GM21528 (cell line): ENCODE results near the gene AP1S1.
"Not testable (repeated sequence)": the region's sequence is repeated elsewhere in the genome, so short reads cannot be mapped to it uniquely, and the experiment has no call there.

Experiments used
- ATAC-seq: cut with Tn5 transposase; IDR thresholded peaks from one replicate; pipeline ENCODE4 v1.9.1; 2021; ENCODE audit warnings: mild to moderate bottlenecking, moderate library complexity; ENCODE audit not compliant: unreplicated experiment, low FRiP score

The AP1S1 gene

DNA sequence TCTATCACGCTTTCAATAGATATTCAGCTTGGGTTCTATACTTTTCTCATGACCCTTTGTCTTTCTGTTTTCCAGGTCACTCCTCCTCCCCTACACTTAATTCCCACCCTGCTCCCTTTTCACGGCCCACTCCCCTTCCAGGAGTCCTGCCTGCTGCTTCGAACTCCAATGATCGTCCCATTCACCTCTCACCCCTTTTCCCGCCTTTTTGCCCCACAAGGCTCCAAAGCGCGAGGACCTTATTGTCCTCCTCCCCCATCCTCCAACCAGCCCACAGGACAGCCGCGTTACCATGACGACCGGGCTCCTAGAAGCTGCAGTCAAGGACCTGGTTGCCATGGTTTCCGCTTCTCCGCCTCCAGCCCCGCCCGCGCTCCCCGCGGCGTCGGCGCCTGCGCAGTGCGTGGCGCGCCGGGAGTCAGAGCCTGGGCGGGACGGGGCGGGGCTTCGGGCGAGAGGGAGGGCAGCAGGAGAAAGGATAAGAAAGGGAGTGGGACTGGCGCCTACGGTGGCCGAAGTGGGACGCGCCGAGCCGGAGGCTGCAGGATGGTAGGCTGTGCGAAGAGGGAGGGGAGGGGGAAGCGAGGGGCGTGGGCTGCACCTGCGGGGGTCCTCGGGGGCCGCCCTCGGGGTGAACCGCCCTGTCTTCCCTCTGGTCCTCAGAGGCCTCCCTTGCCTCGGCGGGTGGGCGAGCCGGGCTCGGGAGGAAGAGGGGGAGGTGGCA lies at the start of gene AP1S1:
Gene AP1S1, plus strand, starts transcription at position 508 of the 724 bp plus-strand sequence. Its CDS starts 39 bp downstream, at position 547.
- peak; percentile 68 for ATAC-seq

DNA sequence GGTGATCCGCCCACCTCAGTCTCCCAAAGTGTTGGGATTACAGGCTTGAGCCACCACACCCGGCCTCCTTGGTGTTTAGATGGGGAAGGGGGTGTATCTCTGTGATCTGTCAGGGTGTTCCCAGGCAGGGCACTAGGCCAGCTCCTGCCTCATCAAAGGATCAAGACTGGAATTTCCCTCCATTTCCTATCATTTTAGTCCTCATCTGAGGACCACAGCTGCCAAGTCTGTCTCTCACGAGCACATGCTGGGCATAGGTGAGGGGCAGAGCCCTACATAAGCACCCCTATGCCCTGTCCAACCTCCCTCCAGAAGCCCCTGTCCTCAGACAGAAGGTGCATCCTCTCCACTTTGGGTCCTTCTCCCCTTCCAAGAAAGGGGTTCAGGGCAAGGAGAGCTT lies 49.5 kb upstream of the AP1S1 start:
- ATAC-seq = no peak

DNA sequence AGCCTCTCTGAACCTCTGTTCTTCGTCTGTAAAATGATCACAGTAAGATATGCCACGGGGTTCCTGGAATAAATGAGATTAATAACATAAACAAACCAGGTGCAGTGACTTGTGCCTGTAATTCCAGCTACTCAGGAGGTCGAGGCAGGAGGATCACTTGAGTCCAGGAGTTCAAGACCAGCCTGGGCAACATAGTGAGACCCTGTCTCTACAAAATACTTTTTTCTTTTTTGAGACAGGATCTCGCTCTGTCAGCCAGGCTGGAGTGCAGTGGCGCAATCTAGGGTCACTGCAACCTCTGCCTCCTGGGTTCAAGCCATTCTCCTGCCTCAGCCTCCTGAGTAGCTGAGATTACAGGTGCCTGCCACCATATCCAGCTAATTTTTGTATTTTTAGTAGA lies 49.0 kb upstream of the AP1S1 start:
- ATAC-seq = not testable (repeated sequence)

DNA sequence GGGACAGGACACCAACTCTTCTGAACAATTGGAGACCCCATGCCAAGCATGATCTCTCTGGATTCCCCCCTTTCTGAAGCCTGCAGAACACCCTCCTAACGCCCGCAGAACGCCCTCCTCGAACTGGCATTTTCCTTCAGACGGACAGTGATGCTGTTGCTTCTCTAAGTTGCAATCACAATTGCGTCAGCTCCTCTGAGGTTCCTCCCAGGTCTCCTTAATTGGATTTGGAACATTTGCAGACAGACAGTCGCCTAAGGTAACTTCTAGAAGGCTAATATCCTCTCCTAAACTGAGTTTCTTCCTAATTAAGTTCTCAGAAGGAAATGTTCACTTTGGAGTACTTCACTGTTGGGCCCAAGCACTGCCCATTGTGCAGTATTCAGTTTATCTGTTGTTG lies 47.9 kb upstream of the AP1S1 start:
- ATAC-seq = no peak

DNA sequence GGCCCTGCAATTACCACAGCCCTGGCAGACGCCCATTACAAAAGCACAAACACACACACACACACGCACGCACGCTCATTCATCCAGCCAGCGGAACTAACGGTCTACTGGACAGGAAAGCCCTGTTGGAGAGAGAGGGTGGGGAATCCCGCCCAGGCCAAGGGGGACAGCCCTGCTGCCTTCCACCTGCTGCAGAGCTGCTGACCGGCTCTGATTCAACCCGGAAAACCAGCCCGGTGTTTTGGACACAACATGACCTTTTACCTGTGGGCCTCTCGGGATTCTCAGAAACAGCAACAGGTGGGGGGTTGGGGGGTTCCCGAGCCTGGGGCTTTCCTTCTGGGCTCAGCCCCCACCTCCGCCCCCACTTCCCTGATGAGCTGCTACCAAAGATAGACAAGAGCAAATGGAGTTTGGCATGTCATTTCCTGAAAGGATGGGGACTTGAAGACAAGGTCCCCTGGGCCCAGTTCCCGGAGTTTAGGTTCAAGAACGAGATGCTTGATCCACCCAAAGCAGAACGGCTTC lies 45.9 kb upstream of the AP1S1 start:
- no peak for ATAC-seq

DNA sequence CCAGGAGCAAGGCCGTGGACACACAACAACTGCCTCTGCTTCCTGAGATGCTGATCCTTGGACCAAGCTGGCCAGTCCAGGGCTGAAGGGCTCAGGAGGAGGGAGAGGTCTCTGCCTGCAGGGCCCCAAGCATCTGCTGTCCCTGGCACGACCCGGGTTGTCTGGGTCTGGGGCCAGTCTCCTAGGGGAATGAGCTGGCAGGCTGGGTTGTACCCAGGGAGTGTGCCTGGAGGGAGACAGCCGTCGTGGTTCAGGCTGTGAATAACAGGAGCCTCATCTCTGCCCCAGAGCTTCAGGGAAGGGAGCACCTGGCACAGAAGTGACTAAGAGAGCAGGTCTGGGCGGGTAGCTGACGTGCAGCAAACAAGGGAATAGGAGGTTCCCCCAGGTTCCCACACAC lies 45.3 kb upstream of the AP1S1 start:
- ATAC-seq = no peak

DNA sequence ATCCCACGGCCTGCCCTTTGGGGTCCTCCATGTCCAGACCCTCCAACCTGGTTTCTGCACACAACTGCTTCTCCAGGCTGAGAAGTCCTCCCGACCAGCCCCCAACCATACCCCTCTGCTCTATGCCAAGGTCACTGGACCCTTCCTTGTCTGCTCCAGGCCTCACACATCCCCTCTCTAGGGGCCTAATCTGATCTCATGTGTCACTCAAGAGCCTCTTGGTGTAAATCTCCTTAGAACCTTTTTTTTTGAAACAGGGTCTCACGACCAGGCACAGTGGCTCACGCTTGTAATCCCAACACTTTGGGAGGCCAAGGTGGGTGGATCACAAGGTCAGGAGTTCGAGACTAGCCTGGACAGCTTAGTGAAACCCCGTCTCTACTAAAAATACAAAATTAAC lies 44.9 kb upstream of the AP1S1 start:
- ATAC-seq = no peak

DNA sequence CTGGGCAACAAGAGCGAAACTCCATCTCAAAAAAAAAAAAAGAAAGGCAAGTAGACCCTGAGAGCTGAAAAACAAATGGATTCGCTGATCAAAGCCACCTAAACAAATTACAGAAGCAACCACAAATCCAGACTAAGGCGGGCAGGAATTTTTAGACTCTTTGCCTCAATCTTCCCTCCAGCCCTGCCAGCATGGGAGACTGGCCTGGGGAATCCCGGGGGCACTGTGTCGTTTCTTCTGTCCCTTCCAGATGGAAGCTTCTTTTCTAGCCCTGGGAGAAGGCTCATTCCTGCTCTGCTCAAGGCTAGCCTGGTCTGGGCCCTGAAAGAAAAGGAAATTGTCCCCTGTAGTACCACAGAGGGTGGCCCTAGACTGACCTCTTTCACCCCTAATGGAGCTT lies 43.0 kb upstream of the AP1S1 start:
- no peak for ATAC-seq

DNA sequence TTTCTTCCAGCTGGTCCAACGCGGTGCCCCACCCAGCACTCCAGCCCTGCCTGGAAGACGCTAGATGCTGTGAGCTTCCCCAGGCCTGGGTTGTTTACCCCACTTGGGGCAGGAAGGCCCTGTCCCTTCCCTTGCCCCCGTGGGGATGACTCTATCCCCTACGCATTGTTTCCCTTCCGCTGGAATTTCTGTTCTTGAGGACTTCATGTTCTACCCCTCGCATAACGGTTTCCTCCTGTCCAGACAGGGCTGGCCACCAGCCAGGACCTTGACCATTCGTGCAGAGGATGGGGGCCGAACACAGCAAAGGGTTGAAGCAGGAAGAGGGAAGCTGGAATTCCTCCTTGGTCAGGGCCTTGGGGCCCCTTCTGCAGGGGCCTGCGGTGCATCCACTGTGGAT lies 42.0 kb upstream of the AP1S1 start:
- ATAC-seq = no peak

DNA sequence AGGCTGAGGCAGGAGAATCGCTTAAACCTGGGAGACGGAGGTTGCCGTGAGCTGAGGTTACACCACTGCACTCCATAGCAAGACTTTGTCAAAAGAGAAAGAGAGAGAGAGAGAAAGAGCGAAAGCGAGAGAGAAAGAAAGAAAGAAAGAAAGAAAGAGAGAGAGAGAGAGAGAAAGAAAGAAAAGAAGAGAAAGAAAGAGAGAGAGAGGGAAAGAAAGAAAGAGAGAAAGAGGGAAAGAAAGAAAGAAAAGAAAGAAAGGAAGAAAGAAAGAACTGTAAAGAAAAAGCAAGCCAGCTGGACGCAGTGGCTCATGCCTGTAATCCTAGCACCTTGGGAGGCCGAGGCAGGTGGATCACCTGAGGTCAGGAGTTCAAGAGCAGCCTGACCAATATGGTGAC lies 41.1 kb upstream of the AP1S1 start:
- not testable (repeated sequence) for ATAC-seq

DNA sequence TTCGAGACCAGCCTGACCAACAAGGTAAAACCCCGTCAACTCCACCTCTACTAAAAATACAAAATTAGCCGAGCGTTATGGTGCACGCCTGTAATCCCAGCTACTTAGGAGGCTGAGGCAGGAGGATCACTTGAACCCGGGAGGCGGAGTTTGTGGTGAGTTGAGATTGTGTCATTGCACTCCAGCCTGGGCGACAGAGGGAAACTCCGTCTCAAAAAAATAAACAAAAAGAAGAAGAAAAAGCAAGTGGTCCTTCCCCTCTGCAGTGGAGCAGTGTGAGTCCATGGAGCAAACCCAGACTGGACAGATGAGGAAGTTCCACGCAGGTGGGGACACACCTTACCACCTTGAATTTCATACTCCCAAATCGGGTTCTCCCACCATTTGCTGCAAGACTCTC lies 40.4 kb upstream of the AP1S1 start:
- ATAC-seq = no peak

DNA sequence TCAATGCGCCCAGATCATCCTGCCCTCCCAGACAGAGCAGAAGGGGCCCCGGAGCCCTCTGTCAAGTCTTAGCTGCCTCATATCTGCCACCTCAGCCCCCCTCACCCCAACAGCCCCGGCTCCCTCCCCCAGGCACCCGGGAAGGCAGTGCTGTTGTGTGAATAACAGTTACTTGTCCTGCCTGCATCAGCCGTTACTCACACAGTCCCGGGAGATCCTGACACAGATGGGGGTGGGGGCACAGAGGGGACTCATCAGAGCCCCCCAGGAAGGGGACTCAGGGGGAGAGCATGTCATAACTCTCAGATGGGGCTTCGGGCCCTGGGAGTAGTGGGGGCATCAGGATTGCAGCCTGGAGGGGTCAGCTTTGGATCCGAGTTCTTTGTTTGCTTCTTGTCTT lies 39.8 kb upstream of the AP1S1 start:
- ATAC-seq = no peak

DNA sequence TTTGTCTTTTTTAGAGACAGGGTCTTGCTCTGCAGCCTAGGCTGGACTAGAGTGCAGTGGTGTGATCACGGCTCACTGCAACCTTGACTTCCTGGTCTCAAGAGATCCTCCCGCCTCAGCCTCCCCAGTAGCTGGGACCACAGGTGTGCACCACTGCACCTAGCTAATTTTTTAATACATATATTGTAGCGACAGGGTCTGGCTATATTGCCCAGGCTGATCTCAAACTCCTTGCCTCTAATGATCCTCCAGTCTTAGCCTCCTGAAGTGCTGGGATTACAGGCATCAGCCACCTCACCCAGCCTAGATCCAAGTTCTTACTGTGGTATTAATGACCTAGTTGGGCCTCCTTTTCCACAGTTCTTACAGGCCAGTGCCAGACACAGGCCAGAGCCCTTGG lies 39.1 kb upstream of the AP1S1 start:
- no peak for ATAC-seq

DNA sequence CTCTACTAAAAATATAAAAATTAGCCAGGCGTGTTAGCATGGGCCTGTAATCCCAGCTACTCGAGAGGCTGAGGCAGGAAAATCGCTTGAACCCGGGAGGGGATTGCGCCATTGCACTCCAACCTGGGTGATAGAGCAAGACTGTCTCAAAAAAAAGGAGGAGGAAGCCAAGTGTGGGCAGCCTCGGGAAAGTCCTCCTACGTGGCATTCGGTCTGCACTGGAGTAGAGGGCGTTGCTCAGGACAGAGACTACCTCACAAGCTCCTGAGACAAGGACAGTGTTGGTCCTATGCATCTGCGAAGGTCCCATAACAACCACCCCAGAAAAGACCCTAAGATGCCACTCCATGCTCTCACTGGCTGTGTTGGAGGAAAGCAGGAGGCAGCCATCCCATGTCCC lies 37.4 kb upstream of the AP1S1 start:
- no peak for ATAC-seq

DNA sequence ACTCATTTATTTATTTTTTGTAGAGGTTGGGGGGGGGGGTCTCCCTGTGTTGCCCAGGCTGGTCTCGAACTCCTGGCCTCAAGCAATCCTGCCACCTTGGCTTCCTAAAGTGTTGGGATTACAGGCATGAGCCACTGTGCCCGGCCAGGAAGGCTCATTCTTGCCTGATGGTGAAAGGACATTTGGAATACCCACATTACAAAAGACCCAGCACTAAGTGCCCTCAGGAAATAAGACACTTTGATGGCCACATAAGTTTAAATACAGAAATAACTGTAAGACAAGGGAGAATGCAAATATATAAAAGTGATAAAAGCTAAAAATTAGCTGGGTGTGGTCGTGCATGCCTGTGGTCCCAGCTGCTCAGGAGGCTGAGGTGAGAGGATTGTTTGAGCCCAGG lies 35.4 kb upstream of the AP1S1 start:
- no peak for ATAC-seq

DNA sequence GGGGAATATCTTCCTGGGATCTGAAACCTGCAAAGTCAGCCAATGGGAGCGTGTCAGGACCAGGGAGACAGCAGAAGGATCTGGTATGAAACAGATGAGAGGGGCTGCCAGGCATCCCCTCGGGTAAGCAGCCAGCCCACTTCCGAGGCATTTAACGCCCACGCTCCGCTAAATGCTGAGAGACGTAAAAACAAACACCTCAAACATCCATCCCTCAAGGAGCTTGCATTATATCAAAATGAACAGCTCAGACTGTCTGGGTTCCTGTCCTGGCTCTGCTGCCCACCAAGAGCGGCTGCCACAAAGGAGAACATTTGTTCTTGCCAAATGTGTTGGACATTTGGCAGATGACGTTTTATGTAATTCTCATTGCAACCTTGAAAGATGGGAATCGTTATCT lies 34.4 kb upstream of the AP1S1 start:
- ATAC-seq = no peak

DNA sequence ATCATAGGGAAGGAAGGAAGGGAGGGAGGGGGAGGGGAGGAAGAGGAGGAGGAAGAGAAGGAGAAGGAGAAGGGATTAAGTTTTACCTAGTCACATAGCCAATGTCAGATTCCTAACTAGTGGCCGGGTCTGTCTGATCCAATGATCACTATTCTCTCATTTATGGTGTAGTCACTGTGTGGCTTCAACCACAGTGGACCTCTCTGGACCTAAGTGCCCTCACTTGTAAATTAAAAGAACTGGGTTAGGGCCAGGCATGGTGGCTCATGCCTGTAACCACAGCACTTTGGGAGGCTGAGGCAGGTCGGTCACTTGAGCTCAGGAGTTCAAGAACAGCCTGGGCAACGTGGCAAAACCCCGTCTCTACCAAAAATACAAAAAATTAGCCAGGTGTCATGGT lies 34.0 kb upstream of the AP1S1 start:
- no peak for ATAC-seq

DNA sequence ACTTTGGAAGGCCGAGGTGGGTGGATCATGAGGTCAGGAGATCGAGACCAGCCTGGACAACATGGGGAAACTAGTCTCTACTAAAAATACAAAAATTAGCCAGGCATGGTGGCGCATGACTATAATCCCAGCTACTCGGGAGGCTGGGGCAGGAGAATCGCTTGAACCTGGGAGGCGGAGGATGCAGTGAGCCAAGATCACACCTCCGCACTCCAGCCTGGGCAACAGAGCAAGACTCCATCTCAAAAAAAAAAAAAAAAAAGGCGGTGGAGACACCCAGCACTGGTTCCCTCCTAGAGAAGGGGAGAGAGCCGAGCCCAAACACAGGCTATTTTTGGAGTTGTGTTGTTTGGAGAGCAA lies 32.7 kb upstream of the AP1S1 start:
- ATAC-seq = not testable (repeated sequence)

DNA sequence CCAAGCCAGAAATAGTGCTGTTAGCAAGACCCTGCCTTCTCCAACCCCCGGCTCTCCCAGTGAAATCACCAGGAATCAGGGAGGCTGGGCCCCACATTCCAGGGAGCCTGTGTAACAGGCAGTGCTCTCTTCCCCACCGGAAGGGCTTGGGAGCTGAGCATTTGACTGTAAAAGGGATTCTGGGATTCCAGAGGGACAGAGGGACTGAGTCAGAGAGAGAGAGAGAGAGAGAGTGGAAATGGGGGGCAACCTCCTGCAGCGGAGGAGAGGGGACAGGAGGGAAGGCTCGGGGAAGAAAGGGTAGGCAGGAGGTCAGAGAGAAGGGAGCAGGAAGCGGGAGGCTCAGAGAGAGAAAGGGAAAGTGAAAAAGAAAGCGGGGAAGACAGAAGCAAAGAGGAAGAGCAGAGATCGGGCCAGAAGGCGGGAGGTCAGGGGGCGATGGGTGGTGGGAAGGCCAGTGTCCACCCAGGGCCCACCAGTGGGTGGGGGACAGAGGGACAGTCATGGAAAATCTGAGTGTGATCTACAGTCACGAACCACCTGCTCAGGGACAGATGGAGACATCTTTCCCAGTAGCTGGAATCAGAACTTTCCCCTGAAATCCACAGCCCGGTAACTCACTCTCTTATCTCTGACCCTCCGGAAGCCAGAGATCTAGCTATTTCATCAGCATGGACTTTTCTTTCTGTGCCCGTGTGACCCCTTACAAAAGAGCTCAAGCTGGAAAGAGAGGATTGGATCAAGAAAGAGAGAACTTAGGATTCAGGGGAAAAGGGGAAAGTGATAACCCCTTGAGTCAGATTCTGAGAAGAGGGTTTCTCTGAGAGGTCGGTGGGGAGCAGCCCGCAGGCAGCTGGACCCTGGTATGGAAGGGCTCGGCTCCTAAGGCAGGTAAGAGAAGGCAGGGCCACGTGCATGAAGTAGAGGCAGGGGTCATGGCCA lies 32.0 kb upstream of the AP1S1 start:
- no peak for ATAC-seq

DNA sequence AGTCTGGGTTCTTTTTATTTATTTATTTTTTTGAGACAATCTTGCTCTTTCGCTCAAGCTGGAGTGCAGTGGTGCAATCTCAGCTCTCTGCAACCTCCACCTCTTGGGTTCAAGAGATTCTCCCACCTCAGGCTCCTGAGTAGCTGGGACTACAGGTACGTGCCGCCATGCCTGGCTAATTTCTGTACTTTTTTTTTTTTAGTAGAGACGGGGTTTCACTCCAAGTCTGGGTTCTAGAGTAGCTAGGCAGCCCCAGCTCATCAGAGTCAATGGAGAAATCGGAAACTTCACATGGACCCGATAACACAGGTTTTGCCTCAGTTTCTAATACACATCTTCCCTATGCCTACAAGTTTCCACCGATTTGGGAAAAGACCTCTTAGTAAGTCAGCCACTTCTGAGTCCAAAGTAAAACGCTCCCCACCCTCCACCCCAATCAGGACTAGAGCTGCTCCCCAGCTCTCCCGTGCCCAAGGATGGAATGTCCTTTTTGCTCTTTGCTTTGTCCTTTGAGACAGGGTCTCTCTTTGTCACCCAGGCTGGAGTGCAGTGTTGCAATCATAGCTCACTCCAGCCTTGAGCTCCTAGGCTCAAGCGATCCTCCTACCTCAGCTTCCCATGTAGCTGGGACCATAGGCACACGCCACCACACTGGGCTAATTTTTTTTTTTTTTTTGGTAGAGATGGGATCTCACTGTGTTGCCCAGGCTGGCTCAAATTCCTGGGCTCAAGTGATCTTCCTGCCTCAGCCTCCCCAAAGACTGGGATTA lies 31.2 kb upstream of the AP1S1 start:
- no peak for ATAC-seq

DNA sequence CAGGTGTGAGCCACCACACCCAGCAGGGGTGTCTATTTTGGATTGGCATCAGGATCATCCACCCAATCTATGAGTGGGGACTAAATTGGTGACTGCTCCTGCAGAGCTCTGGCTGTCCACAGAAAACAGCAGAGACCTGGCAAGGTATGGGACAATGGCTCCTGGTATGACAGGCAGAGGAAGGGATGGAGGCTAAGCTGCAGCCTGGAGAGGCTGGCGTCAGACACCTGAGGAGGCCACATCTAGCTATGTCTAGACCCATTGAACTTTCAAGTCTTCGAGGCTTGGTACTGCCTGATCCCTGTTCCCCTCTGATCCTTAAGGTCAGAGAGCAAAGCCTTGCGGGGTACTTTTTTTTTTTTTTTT lies 30.6 kb upstream of the AP1S1 start:
- no peak for ATAC-seq
